GM12872 (cell line): ENCODE data around the gene IFI27L1.

Experiments used
- CTCF ChIP-seq: IDR thresholded peaks from 3 replicates; pipeline ENCODE4 v1.5.1; 2011; ENCODE audit warnings: low read depth, mild to moderate bottlenecking, low read length, moderate library complexity; ENCODE audit not compliant: insufficient read depth

IFI27L1 gene

GRCh38 chr14:94056579-94057308, 24.4 kb upstream of the IFI27L1 start:
- no peak for TF ChIP-seq CTCF

DNA sequence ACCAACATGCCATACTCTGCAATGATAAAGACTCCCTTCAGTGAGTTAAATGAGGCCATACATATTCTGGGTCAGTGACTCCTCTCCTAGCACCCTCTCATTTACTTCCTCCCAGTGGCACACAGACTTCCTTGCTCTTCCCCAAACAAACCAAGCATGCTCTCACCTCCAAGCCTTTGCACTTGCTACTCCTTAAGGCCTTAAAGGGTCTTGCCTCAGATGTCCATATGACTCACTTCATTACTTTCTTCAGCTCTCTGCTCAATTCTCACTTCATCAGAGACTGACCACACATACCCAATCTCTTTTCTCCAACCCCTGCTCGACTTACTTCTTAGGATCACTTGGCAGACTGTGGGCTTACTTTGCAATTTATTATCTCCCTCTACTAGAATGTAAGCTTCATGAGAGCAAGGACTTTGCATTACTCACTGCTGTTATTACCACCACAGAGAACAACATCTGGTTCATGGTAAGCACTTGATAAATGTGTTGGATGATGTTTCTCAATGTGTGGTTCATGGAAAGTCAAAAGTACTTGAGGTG, 22.9 kb upstream of the IFI27L1 start:
- no peak for TF ChIP-seq CTCF

- TF ChIP-seq CTCF: no peak
Measured at GRCh38 chr14:94058674-94059138, 22.4 kb upstream of the IFI27L1 start.

GRCh38 chr14:94059998-94060397, 21.1 kb upstream of the IFI27L1 start:
- TF ChIP-seq CTCF: no peak

GRCh38 chr14:94062344-94062940, 18.7 kb upstream of the IFI27L1 start:
- no peak for TF ChIP-seq CTCF

- TF ChIP-seq CTCF: no peak
Measured at GRCh38 chr14:94066089-94066676, 14.9 kb upstream of the IFI27L1 start.

- TF ChIP-seq CTCF: no peak
Measured at GRCh38 chr14:94074534-94074933, 6.6 kb upstream of the IFI27L1 start.
